Stimulated activated CD8-positive, alpha-beta memory T cell treated with anti-CD3 and anti-CD28 coated beads, Interleukin-15, amount 100 ng/mL, for 4 hours (primary cell): Measurements from ENCODE around the gene DTNA.
"Not testable (repeated sequence)": the region's sequence is repeated elsewhere in the genome, so short reads cannot be mapped to it uniquely, and the experiment has no call there.

Experiments
- DNase-seq, 2 donors: peaks; one replicate each; pipeline ENCODE4 v3.0.0-alpha.2; 2020; ENCODE audit warnings: low read depth in 2 of 2

Gene DTNA

GRCh38 chr18:34901299-34901698, 191.2 kb downstream of the DTNA start:
- no peak for DNase-seq

GRCh38 chr18:34904994-34905393, 194.9 kb downstream of the DTNA start:
- DNase-seq, result no peak

GRCh38 chr18:34906985-34907384, 196.9 kb downstream of the DTNA start:
- DNase-seq, result not testable (repeated sequence)

GRCh38 chr18:34909637-34910364, 199.7 kb downstream of the DTNA start:
- no peak for DNase-seq

GRCh38 chr18:34911081-34911480, 201.0 kb downstream of the DTNA start:
- no peak for DNase-seq

- no peak for DNase-seq
Observed at GRCh38 chr18:34911661-34912384, 201.7 kb downstream of the DTNA start.

- no peak for DNase-seq
Observed at GRCh38 chr18:34913837-34914661, 204.0 kb downstream of the DTNA start.

- DNase-seq, result no peak
Observed at GRCh38 chr18:34915046-34915445, 204.9 kb downstream of the DTNA start.

GRCh38 chr18:34916539-34916938, 206.4 kb downstream of the DTNA start:
- DNase-seq, result not testable (repeated sequence)

GRCh38 chr18:34918856-34919255, 208.8 kb downstream of the DTNA start:
- no peak for DNase-seq

- no peak for DNase-seq
Observed at GRCh38 chr18:34921226-34921625, 211.1 kb downstream of the DTNA start.

GRCh38 chr18:34921811-34922385, 211.8 kb downstream of the DTNA start:
- no peak for DNase-seq

GRCh38 chr18:34922594-34922993, 212.5 kb downstream of the DTNA start:
- not testable (repeated sequence) for DNase-seq

- DNase-seq, result no peak
Observed at GRCh38 chr18:34923911-34924310, 213.8 kb downstream of the DTNA start.

- no peak for DNase-seq
Observed at GRCh38 chr18:34926683-34927082, 216.6 kb downstream of the DTNA start.

GRCh38 chr18:34928088-34928753, 218.1 kb downstream of the DTNA start:
- DNase-seq, result no peak

GRCh38 chr18:34928754-34929335, 218.7 kb downstream of the DTNA start:
- DNase-seq, result no peak

- DNase-seq, result no peak
Observed at GRCh38 chr18:34929336-34929780, 219.3 kb downstream of the DTNA start.

- no peak for DNase-seq
Observed at GRCh38 chr18:34932363-34932762, 222.3 kb downstream of the DTNA start.

GRCh38 chr18:34932792-34933466, 222.8 kb downstream of the DTNA start:
- DNase-seq, result no peak
